GM23338 (cell line): Measurements from ENCODE around the gene CDON.

Source experiments
- CTCF ChIP-seq, 2 experiments: fragments of 200-600 bp in 1 of 2; sonication (generic) in 1 of 2; conservative IDR thresholded peaks; 2 replicates each; pipeline versions ENCODE4 v1.5.1 to v1.6.1; 2016 to 2017; ENCODE audit warnings: antibody characterized with exemption in 2 of 2, low read depth in 2 of 2, mild to moderate bottlenecking in 2 of 2, moderate library complexity in 1 of 2
- EZH2 ChIP-seq: fragments of 200-600 bp; sonication (generic); IDR thresholded peaks from one replicate; pipeline ENCODE4 v1.8.0; 2017; ENCODE audit warnings: antibody characterized with exemption, mild to moderate bottlenecking, low read depth; ENCODE audit not compliant: unreplicated experiment
- JUNB ChIP-seq: IDR thresholded peaks from one replicate; pipeline ENCODE4 v1.6.1; 2016; ENCODE audit warnings: antibody characterized with exemption; ENCODE audit not compliant: unreplicated experiment

GRCh38 chr11:125916683-125917347, 145.9 kb downstream of the CDON start:
- no peak for TF ChIP-seq CTCF (conservative IDR thresholded peaks at IDR 0.05; ENCODE audit: low read depth in 2 of 2)
- TF ChIP-seq JUNB: no peak
- no peak for TF ChIP-seq EZH2
